ENCODE data around the gene NREP. TPM values are rescaled to one million over a fixed set of nuclear protein-coding genes. Genes with fewer than 3 reads are reported as not detected.
"Not testable (repeated sequence)": the region's sequence is repeated elsewhere in the genome, so short reads cannot be mapped to it uniquely, and the experiment has no call there.

The NREP gene
- total and polyA plus RNA-seq, 2 donors (not counting 3 experiments of a cell fraction or from before 2014, with no cell fraction given) = 96.7 to 112 TPM

DNA sequence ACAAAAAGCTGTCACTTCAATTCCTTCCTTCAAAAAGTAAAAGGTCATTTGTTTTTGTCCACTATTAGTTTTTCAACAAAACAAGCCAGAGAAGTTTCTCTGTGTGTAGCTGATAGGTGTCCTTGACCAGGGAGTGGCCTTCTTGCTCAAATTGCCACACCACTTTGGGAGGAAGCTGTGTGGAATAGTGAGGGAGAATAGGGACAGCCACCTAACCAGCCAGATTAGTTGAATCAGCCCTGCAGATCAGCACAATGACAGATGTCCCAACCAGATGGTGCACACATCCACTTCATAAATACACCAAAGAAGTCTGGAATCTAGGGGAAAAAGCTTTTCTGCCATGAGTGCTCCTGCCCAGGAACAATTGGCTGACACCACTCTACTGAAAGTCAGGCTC lies 37.2 kb downstream of the NREP start:
- H3K27me3 ChIP-seq (ENCODE audit: control insufficient read depth in 2 of 2, insufficient read depth in 2 of 2, low read length in 2 of 2) = no peaks in the 10 kb centered on the region
- no peaks in the 10 kb centered on the region for H3K4me1 ChIP-seq (ENCODE audit: control insufficient read depth, extremely low read depth, insufficient read depth, low read length)
- H3K9me1 ChIP-seq (replicated peaks; ENCODE audit: control insufficient read depth, extremely low read depth, insufficient read depth, low read length) = no peaks in the 10 kb centered on the region
- no peaks in the 10 kb centered on the region for H3K79me2 ChIP-seq (ENCODE audit: control insufficient read depth, insufficient read depth, low read length)
- intact Hi-C loops (cut with micrococcal nuclease) (no loop called here), dilution Hi-C loops (cut with MboI; ENCODE audit: extremely low pct_ligation_motif_present, low sequenced_read_pairs) (no loop called here)
- no peak overlapping the region for H3K4me2 ChIP-seq (ENCODE audit: insufficient read depth, low read length)
- no peaks in the 10 kb centered on the region for H3K9me3 ChIP-seq (replicated peaks; ENCODE audit: control insufficient read depth, insufficient read depth, low read length)
- DNase-seq (ENCODE audit: low read depth, low spot score) = no peak
- no peak overlapping the region for H3K4me3 ChIP-seq (replicated peaks in 1 of 3; ENCODE audit: insufficient read depth in 1 of 3, low read depth in 1 of 3, low read length in 3 of 3)
- no peak for FAIRE-seq
- H3K9ac ChIP-seq (replicated peaks; ENCODE audit: extremely low read depth, insufficient read depth, low read length) = no peak overlapping the region
- TF ChIP-seq CTCF (IDR thresholded peaks at IDR 0.05; ENCODE audit: extremely low read depth in 1 of 2, insufficient read depth in 1 of 2, low read depth in 1 of 2, low read length in 2 of 2) (no peak), POLR2AphosphoS5 (IDR thresholded peaks at IDR 0.05; ENCODE audit: insufficient read depth, low read depth, low read length) (no peak), FOS (IDR thresholded peaks at IDR 0.05; ENCODE audit: borderline replicate concordance, insufficient read depth, low read length) (no peak), EZH2 (IDR thresholded peaks at IDR 0.05; ENCODE audit: borderline replicate concordance, low read depth, low read length, severe bottlenecking) (no peak), MYC (IDR thresholded peaks at IDR 0.05; ENCODE audit: low read depth, low read length) (no peak), GATA2 (IDR thresholded peaks at IDR 0.05; ENCODE audit: insufficient read depth, insufficient read length, low read depth, low read length) (no peak)
- TF ChIP-seq, protein P1, sequence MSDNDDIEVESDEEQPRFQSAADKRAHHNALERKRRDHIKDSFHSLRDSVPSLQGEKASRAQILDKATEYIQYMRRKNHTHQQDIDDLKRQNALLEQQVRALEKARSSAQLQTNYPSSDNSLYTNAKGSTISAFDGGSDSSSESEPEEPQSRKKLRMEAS (IDR thresholded peaks at IDR 0.05; ENCODE audit: insufficient read depth, insufficient read length) = no peak
- no peak overlapping the region for H2AFZ ChIP-seq (ENCODE audit: low read depth, low read length)
- no peaks in the 10 kb centered on the region for H4K20me1 ChIP-seq (replicated peaks; ENCODE audit: control insufficient read depth, extremely low read depth, insufficient read depth, low read length)
- no peaks in the 10 kb centered on the region for H3K36me3 ChIP-seq (ENCODE audit: control insufficient read depth in 2 of 2, extremely low read depth in 1 of 2, insufficient read depth in 2 of 2, low read length in 2 of 2)
- BruUV-seq (replicated peaks) = no TSS peak
- H3K27ac ChIP-seq (ENCODE audit: insufficient read depth, low read depth, low read length) = no peak overlapping the region
- ChIA-PET CTCF (interaction anchor here (0.6 to 0.9 kb wide), 2 partner anchors 96 to 188 kb away, joined by 3 read pairs; no protein-coding TSS in a partner anchor), POLR2A (no interaction called here)

GRCh38 chr5:111716789-111717188 lies 40.2 kb downstream of the NREP start:
- intact Hi-C loops (cut with micrococcal nuclease) = not testable (repeated sequence)

More at GRCh38 chr5:111716789-111717188, 40.2 kb downstream of the NREP start:
- CTCF ChIA-PET = interaction anchor here (1.1 to 2.7 kb wide), 5 partner anchors 10 to 166 kb away, joined by 3 to 6 read pairs (median 3); partner anchors contain the start of gene NREP
- DNase-seq (ENCODE audit: low read depth, low spot score); H3K79me2 ChIP-seq (ENCODE audit: control insufficient read depth, insufficient read depth, low read length); H3K4me1 ChIP-seq (ENCODE audit: control insufficient read depth, extremely low read depth, insufficient read depth, low read length); FAIRE-seq; H3K9me3 ChIP-seq (replicated peaks; ENCODE audit: control insufficient read depth, insufficient read depth, low read length); H3K9me1 ChIP-seq (replicated peaks; ENCODE audit: control insufficient read depth, extremely low read depth, insufficient read depth, low read length); H3K27ac ChIP-seq (ENCODE audit: insufficient read depth, low read depth, low read length); H3K4me2 ChIP-seq (ENCODE audit: insufficient read depth, low read length); H3K27me3 ChIP-seq (ENCODE audit: control insufficient read depth in 2 of 2, insufficient read depth in 2 of 2, low read length in 2 of 2); BruUV-seq (replicated peaks); H3K36me3 ChIP-seq (ENCODE audit: control insufficient read depth in 2 of 2, extremely low read depth in 1 of 2, insufficient read depth in 2 of 2, low read length in 2 of 2); H3K4me3 ChIP-seq (replicated peaks in 1 of 3; ENCODE audit: insufficient read depth in 1 of 3, low read depth in 1 of 3, low read length in 3 of 3); dilution Hi-C loops (cut with MboI; ENCODE audit: extremely low pct_ligation_motif_present, low sequenced_read_pairs); H4K20me1 ChIP-seq (replicated peaks; ENCODE audit: control insufficient read depth, extremely low read depth, insufficient read depth, low read length); H3K9ac ChIP-seq (replicated peaks; ENCODE audit: extremely low read depth, insufficient read depth, low read length); POLR2A ChIA-PET; H2AFZ ChIP-seq (ENCODE audit: low read depth, low read length): not testable (repeated sequence)

Data from endothelial cell of umbilical vein (primary cell).